ENCODE results near the gene RBM26. TPM values are rescaled to one million over a fixed set of nuclear protein-coding genes. Genes with fewer than 3 reads are reported as not detected.
"Not testable (repeated sequence)": the region's sequence is repeated elsewhere in the genome, so short reads cannot be mapped to it uniquely, and the experiment has no call there.

Gene RBM26
- total RNA-seq, 1 experiment from 2014 or later = 32.2 TPM

DNA sequence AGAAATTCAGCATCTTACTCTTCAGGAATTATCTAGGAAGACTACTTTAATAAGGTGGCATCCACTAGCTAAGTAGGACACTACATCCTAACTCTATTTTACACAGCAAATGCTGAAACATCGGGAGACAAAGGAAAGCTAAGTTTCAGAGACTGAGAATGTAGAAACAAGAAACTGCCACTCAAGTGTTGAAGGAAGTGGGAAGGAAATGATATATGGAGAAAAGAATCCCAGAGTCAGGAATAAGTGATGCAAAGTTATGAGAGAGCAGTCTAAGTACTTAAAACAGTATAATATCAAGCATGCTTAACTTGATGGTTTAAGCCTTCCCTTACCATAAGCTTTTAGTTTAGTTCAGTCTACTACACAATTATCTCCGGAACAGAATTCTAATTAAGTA, 52.4 kb downstream of the RBM26 start:
- BruUV-seq (replicated peaks) = no TSS peak
- in situ Hi-C loops (cut with HindIII; ENCODE audit: low pct_unique_long_range_greater_than_20kb, low sequenced_read_pairs) (no loop called here), intact Hi-C loops (cut with micrococcal nuclease; ENCODE audit: unreplicated experiment) (no loop called here)
- Histone ChIP-seq H3K9me3 (ENCODE audit: control insufficient read depth, insufficient read depth, low read depth, low read length) (no peaks in the 10 kb centered on the region), H3K27me3 (ENCODE audit: control insufficient read depth, insufficient read depth, low read length) (no peaks in the 10 kb centered on the region), H3K4me1 (ENCODE audit: control insufficient read depth, insufficient read depth, low read length) (no peaks in the 10 kb centered on the region), H3K27ac (ENCODE audit: low read length) (no peak overlapping the region), H3K36me3 (ENCODE audit: control insufficient read depth, insufficient read depth, low read length) (peaks cover 34% of the 10 kb centered on the region), H3K4me3 (ENCODE audit: low read depth in 2 of 2, low read length in 2 of 2) (no peak overlapping the region)
- ChIA-PET CTCF (no interaction called here), POLR2A (no interaction called here)
- TF ChIP-seq TCF7L2 (IDR thresholded peaks at IDR 0.05; ENCODE audit: low read depth, low read length) (no peak), SIN3A (IDR thresholded peaks at IDR 0.05; ENCODE audit: borderline replicate concordance, insufficient read depth, low read depth, low read length) (no peak), POLR2AphosphoS5 (IDR thresholded peaks at IDR 0.05; ENCODE audit: low read depth, low read length) (no peak)
- TF ChIP-seq, protein P1, sequence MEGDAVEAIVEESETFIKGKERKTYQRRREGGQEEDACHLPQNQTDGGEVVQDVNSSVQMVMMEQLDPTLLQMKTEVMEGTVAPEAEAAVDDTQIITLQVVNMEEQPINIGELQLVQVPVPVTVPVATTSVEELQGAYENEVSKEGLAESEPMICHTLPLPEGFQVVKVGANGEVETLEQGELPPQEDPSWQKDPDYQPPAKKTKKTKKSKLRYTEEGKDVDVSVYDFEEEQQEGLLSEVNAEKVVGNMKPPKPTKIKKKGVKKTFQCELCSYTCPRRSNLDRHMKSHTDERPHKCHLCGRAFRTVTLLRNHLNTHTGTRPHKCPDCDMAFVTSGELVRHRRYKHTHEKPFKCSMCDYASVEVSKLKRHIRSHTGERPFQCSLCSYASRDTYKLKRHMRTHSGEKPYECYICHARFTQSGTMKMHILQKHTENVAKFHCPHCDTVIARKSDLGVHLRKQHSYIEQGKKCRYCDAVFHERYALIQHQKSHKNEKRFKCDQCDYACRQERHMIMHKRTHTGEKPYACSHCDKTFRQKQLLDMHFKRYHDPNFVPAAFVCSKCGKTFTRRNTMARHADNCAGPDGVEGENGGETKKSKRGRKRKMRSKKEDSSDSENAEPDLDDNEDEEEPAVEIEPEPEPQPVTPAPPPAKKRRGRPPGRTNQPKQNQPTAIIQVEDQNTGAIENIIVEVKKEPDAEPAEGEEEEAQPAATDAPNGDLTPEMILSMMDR (IDR thresholded peaks at IDR 0.05) = no peak
- TF ChIP-seq, protein P2, sequence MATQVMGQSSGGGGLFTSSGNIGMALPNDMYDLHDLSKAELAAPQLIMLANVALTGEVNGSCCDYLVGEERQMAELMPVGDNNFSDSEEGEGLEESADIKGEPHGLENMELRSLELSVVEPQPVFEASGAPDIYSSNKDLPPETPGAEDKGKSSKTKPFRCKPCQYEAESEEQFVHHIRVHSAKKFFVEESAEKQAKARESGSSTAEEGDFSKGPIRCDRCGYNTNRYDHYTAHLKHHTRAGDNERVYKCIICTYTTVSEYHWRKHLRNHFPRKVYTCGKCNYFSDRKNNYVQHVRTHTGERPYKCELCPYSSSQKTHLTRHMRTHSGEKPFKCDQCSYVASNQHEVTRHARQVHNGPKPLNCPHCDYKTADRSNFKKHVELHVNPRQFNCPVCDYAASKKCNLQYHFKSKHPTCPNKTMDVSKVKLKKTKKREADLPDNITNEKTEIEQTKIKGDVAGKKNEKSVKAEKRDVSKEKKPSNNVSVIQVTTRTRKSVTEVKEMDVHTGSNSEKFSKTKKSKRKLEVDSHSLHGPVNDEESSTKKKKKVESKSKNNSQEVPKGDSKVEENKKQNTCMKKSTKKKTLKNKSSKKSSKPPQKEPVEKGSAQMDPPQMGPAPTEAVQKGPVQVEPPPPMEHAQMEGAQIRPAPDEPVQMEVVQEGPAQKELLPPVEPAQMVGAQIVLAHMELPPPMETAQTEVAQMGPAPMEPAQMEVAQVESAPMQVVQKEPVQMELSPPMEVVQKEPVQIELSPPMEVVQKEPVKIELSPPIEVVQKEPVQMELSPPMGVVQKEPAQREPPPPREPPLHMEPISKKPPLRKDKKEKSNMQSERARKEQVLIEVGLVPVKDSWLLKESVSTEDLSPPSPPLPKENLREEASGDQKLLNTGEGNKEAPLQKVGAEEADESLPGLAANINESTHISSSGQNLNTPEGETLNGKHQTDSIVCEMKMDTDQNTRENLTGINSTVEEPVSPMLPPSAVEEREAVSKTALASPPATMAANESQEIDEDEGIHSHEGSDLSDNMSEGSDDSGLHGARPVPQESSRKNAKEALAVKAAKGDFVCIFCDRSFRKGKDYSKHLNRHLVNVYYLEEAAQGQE (IDR thresholded peaks at IDR 0.05; ENCODE audit: insufficient read depth in 1 of 2, low read depth in 2 of 2, low read length in 1 of 2) = no peak
- DNase-seq (ENCODE audit: low read depth, low spot score) (no peak), ATAC-seq (no peak)

DNA sequence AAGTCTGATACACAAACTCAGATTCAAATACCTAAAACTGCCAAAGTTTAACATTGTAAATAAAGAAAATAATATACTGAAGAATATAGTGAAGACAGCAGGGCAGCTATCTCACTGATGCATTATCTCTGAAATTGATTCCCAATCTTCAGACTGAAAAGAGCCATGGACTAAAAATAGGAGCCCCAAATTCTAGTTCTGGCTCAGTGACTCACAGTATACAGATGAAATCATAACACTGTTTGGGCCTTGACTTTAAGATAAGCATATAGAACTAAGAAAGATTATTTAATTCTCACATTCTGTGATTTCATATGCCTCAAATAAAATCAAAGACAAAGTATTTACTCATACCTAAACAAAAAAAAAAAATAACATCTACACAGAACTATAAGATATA, 53.9 kb downstream of the RBM26 start:
- TF ChIP-seq TCF7L2 (IDR thresholded peaks at IDR 0.05; ENCODE audit: low read depth, low read length) (no peak), POLR2AphosphoS5 (IDR thresholded peaks at IDR 0.05; ENCODE audit: low read depth, low read length) (no peak), SIN3A (IDR thresholded peaks at IDR 0.05; ENCODE audit: borderline replicate concordance, insufficient read depth, low read depth, low read length) (no peak)
- TF ChIP-seq, protein P1 (IDR thresholded peaks at IDR 0.05) = no peak
- Histone ChIP-seq H3K36me3 (ENCODE audit: control insufficient read depth, insufficient read depth, low read length) (peaks cover 27% of the 10 kb centered on the region), H3K4me1 (ENCODE audit: control insufficient read depth, insufficient read depth, low read length) (no peaks in the 10 kb centered on the region), H3K4me3 (ENCODE audit: low read depth in 2 of 2, low read length in 2 of 2) (no peak overlapping the region), H3K27me3 (ENCODE audit: control insufficient read depth, insufficient read depth, low read length) (no peaks in the 10 kb centered on the region), H3K9me3 (ENCODE audit: control insufficient read depth, insufficient read depth, low read depth, low read length) (no peaks in the 10 kb centered on the region), H3K27ac (ENCODE audit: low read length) (no peak overlapping the region)
- no peak for ATAC-seq
- no peak for DNase-seq (ENCODE audit: low read depth, low spot score)
- CTCF ChIA-PET = no interaction called here
- in situ Hi-C loops (cut with HindIII; ENCODE audit: low pct_unique_long_range_greater_than_20kb, low sequenced_read_pairs) (no loop called here), intact Hi-C loops (cut with micrococcal nuclease; ENCODE audit: unreplicated experiment) (no loop called here)
- no TSS peak for BruUV-seq (replicated peaks)
- POLR2A ChIA-PET = no interaction called here

DNA sequence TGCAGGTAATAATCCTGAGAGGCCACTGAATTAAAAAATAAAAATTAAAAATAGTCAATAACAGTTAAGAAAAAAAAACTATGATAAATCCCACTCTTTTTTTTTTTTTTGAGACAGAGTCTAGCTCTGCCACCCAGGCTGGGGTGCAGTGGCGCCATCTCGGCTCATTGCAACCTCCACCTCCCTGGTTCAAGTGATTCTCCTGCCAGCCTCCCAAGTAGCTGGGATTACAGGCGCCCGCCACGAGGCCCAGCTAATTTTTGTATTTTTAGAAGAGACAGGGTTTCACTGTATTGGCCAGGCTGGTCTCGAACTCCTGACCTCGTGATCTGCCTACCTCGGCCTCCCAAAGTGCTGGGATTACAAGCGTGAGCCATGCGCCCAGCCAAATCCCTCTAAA, 56.4 kb downstream of the RBM26 start:
- H3K27me3 ChIP-seq (ENCODE audit: control insufficient read depth, insufficient read depth, low read length); H3K27ac ChIP-seq (ENCODE audit: low read length); DNase-seq (ENCODE audit: low read depth, low spot score); H3K9me3 ChIP-seq (ENCODE audit: control insufficient read depth, insufficient read depth, low read depth, low read length); CTCF ChIA-PET; ATAC-seq; H3K4me1 ChIP-seq (ENCODE audit: control insufficient read depth, insufficient read depth, low read length); H3K4me3 ChIP-seq (ENCODE audit: low read depth in 2 of 2, low read length in 2 of 2); in situ Hi-C loops (cut with HindIII; ENCODE audit: low pct_unique_long_range_greater_than_20kb, low sequenced_read_pairs); BruUV-seq (replicated peaks); intact Hi-C loops (cut with micrococcal nuclease; ENCODE audit: unreplicated experiment): not testable (repeated sequence)
- H3K36me3 ChIP-seq (ENCODE audit: control insufficient read depth, insufficient read depth, low read length) = peaks cover 14% of the 10 kb centered on the region
- POLR2A ChIA-PET = interaction anchor here (0.7 kb wide), 1 partner anchor 67 kb away, joined by 3 read pairs; no protein-coding TSS in a partner anchor

Data from Panc1 (cell line).